Measurements from ENCODE around the gene ANKRD33B. TPM values are rescaled to one million over a fixed set of nuclear protein-coding genes. Genes with fewer than 3 reads are reported as not detected.

Gene ANKRD33B
- polyA plus RNA-seq, 1 experiment = 3.4 TPM

DNA sequence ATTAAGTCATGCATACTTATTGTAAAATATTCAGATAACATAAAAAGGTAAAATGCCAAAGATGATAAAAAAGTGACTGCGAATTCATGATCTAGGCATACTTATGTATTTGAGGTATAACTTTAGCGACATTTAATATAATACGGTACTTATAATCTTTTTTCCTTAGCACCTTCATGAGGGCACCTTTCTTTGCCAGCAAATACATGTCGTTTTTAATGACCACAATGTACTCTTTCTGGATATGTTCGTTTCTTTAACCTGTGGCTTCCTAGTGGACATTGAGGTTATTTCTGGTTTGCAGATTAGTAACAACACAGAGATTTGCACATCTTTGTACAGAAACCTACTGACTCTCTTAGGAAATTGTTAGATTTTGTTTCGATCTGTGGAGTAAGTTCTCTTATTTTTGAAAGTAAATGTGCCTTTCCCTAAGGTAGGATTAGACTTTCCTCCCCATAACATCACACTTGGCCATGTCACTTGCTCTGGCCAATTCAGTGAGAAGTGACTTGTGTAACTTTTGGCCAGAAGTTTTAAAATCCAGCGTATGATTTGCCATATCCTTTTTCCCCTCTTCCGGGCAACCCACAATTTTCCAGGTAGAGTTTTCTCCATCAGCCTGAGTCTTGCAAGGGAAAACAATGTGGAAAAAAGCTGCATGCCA lies 24.4 kb downstream of the ANKRD33B start:
- ChIA-PET CTCF (interaction anchor here (0.5 kb wide), 1 partner anchor 61 kb away, joined by 3 read pairs; no protein-coding TSS in a partner anchor), POLR2A (no interaction called here)
- TF ChIP-seq, protein P1, sequence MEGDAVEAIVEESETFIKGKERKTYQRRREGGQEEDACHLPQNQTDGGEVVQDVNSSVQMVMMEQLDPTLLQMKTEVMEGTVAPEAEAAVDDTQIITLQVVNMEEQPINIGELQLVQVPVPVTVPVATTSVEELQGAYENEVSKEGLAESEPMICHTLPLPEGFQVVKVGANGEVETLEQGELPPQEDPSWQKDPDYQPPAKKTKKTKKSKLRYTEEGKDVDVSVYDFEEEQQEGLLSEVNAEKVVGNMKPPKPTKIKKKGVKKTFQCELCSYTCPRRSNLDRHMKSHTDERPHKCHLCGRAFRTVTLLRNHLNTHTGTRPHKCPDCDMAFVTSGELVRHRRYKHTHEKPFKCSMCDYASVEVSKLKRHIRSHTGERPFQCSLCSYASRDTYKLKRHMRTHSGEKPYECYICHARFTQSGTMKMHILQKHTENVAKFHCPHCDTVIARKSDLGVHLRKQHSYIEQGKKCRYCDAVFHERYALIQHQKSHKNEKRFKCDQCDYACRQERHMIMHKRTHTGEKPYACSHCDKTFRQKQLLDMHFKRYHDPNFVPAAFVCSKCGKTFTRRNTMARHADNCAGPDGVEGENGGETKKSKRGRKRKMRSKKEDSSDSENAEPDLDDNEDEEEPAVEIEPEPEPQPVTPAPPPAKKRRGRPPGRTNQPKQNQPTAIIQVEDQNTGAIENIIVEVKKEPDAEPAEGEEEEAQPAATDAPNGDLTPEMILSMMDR (IDR thresholded peaks at IDR 0.05; ENCODE audit: insufficient read depth, low read depth, low read length) = no peak
- H3K36me3 ChIP-seq (ENCODE audit: control insufficient read depth, insufficient read depth, low read length) = 0 out of 2 replicates have a peak, but pooled peaks cover 1% of the 10 kb centered on the region
- no peaks in the 10 kb centered on the region for H3K27me3 ChIP-seq (ENCODE audit: control insufficient read depth, insufficient read depth, low read length)
- DNase-seq (ENCODE audit: low read depth) = no peak
- no peak overlapping the region for H3K4me3 ChIP-seq (ENCODE audit: low read depth, low read length)

DNA sequence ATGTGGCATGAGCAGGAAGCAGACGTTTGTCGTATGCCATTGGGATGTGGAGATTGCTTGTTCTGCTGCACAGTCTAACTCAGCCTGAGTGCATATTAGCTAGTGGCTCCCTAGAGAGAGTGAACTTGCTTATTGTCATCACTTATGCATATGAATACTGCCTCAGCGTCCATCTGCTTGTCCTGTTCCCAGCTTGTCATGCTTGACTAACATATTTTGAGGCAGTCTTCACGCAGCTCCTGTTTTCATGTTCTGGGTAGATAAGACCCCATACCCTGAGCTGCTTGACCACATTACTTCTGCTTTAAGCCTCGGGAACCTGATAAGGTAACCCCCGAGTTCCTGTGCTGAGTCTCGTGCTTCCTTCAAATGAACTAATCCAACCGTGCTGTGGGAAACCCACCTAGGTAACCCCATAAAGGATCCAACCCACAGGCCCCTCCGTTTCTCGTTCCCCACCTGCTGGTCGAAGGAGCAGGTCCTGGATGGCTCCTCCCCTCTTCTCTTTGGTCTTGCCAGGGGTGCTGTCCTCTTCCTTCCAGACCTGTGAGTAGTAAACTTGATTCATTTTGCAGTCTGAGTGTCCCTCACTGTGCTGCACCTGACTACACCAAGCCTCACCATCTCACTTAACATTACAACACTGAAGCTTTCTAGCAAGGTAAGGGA lies 25.0 kb downstream of the ANKRD33B start:
- Histone ChIP-seq H3K4me3 (ENCODE audit: low read depth, low read length) (no peak overlapping the region), H3K36me3 (ENCODE audit: control insufficient read depth, insufficient read depth, low read length) (0 out of 2 replicates have a peak, but pooled peaks cover 1% of the 10 kb centered on the region), H3K27me3 (ENCODE audit: control insufficient read depth, insufficient read depth, low read length) (no peaks in the 10 kb centered on the region)
- ChIA-PET POLR2A (no interaction called here), CTCF (interaction anchor here (0.5 kb wide), 1 partner anchor 61 kb away, joined by 3 read pairs; no protein-coding TSS in a partner anchor)
- DNase-seq (ENCODE audit: low read depth) = no peak
- TF ChIP-seq, protein P1 (IDR thresholded peaks at IDR 0.05; ENCODE audit: insufficient read depth, low read depth, low read length) = no peak

DNA sequence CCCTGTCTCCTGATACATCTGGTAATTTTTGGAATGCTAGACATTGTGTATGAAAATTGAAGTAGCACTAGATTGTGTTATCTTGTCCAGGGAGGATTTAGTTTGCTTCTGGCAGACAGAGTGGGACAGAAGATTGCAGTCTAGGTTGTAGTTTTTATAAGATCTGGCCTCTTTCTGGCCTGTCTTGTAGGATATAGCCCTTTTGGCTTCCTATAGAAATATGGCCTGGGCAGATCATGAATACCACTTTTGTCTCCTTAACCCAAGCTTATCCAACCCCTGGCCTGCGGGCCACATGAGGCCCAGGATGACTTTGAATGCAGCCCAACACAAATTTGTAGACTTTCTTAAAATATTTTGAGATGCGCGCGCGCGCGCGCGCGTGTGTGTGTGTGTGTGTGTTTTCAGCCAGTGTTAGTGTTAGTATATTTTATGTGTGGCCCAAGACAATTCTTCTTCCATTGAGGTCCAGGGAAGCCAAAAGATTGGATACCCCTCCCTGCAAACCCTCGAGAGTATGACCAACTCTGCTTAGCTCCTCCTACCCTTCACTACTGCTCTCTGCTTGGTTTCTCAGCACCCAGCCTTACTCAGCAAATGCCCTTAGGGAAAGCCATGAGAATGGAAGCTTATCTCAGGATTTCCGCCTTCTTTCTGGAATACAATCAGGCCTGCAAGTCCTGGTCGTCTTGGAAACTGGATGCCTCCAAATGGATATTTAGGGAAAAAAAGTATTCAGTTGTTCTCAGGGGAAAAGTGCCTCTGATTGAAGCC lies 26.5 kb downstream of the ANKRD33B start:
- TF ChIP-seq, protein P1 (IDR thresholded peaks at IDR 0.05; ENCODE audit: insufficient read depth, low read depth, low read length) = no peak
- Histone ChIP-seq H3K4me3 (ENCODE audit: low read depth, low read length) (no peak overlapping the region), H3K27me3 (ENCODE audit: control insufficient read depth, insufficient read depth, low read length) (no peaks in the 10 kb centered on the region), H3K36me3 (ENCODE audit: control insufficient read depth, insufficient read depth, low read length) (no peaks in the 10 kb centered on the region)
- ChIA-PET CTCF (interaction anchor here (0.9 kb wide), 1 partner anchor 37 kb away, joined by 3 read pairs; no protein-coding TSS in a partner anchor), POLR2A (no interaction called here)
- DNase-seq (ENCODE audit: low read depth) = peak; percentile 28

DNA sequence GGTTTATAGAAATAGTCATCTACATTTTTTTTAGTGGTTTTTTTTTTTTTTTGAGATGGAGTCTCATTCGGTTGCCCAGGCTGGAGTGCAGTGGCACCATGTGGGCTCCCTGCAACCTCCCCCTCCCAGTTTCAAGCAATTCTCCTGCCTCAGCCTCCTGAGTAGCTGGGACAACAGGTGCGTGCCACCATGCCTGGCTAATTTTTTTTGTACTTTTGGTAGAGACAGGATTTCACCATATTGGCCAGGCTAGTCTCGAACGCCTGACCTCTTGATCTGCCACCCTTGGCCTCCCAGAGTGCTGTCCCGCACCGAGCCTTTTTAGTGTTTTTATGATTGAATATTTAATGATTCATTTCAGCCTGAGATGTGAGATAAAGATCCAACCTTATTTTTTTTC lies 27.3 kb downstream of the ANKRD33B start:
- ChIA-PET POLR2A (no interaction called here), CTCF (interaction anchor here (0.9 kb wide), 1 partner anchor 37 kb away, joined by 3 read pairs; no protein-coding TSS in a partner anchor)
- Histone ChIP-seq H3K36me3 (ENCODE audit: control insufficient read depth, insufficient read depth, low read length) (no peaks in the 10 kb centered on the region), H3K4me3 (ENCODE audit: low read depth, low read length) (no peak overlapping the region), H3K27me3 (ENCODE audit: control insufficient read depth, insufficient read depth, low read length) (no peaks in the 10 kb centered on the region)
- TF ChIP-seq, protein P1 (IDR thresholded peaks at IDR 0.05; ENCODE audit: insufficient read depth, low read depth, low read length) = no peak
- no peak for DNase-seq (ENCODE audit: low read depth)

DNA sequence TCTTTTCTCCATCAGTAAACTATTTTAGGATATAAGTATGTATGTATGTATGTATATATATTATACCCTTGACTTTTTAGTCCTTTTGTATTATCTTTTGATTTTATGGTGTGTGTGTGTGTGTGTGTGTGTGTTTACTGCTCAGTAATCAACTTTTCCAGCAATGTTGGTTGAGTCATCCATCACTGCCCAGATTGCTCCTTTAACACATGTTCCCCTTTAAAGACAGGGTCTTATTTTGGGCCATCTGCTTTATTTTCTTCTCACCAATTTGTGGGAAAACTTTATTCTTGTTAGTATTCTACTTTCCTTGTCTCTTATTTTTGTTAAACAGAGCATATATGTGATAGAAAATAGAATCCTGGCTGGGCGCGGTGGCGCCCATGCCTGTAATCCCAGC lies 28.1 kb downstream of the ANKRD33B start:
- no peak overlapping the region for H3K4me3 ChIP-seq (ENCODE audit: low read depth, low read length)
- TF ChIP-seq, protein P1 (IDR thresholded peaks at IDR 0.05; ENCODE audit: insufficient read depth, low read depth, low read length) = no peak
- ChIA-PET POLR2A (no interaction called here), CTCF (interaction anchor here (1.2 to 1.7 kb wide), 2 partner anchors 36 to 37 kb away, joined by 3 to 6 read pairs; no protein-coding TSS in a partner anchor)
- no peak for DNase-seq (ENCODE audit: low read depth)
- H3K27me3 ChIP-seq (ENCODE audit: control insufficient read depth, insufficient read depth, low read length) = no peaks in the 10 kb centered on the region
- H3K36me3 ChIP-seq (ENCODE audit: control insufficient read depth, insufficient read depth, low read length) = no peaks in the 10 kb centered on the region
